ENCODE measurements around the gene PTPRT. TPM values are rescaled to one million over a fixed set of nuclear protein-coding genes. Genes with fewer than 3 reads are reported as not detected.

PTPRT gene
- total and polyA plus RNA-seq, 2 of the 4 experiments (the other 2 are of a cell fraction): not detected

DNA sequence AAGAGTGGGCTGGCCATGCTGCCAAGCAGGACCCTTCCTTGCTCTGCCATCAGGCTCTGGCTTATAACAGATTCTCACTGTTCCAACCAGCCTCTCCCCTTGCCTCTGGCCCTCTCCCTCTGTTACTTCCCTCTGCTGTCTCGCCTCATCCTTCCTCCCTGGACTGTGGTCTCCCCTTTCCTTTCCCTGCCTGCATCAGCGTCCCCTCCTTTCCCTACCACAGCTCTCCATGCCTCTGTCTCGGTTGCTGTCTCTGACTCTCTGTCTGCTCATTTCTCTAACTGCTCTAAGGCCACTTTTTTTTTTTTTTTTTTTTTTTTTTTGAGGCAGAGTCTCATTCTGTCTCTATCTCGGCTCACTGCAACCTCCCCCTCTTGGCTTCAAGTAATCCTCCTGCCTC, 173.4 kb downstream of the PTPRT start:
- dilution Hi-C loops (cut with HindIII; ENCODE audit: low sequenced_read_pairs, unreplicated experiment): no loop called here
- WGBS, 2 experiments (ENCODE audit: extremely low coverage in 2 of 2, insufficient read length in 1 of 2): 17% methylated on average over 3 of the region's 4 CpGs; no CpG with 5 or more reads in 1 of the 2 experiments

More for the DNA sequence above, 173.4 kb downstream of the PTPRT start:
- CTCF ChIA-PET: no interaction called here
- no peak for DNase-seq
- no peak overlapping the region for H2AK5ac ChIP-seq (ENCODE audit: low read depth, low read length)
- no peak overlapping the region for H3K27ac ChIP-seq (ENCODE audit: insufficient read depth, low read length)
- no peak overlapping the region for H3K4ac ChIP-seq (ENCODE audit: low read depth, low read length)
- H2AK9ac ChIP-seq (replicated peaks; ENCODE audit: low read depth, low read length, poor library complexity): no peak overlapping the region
- no peak overlapping the region for H3K23ac ChIP-seq (ENCODE audit: low read depth, low read length)
- H2BK5ac ChIP-seq (ENCODE audit: low read depth, low read length, poor library complexity, severe bottlenecking): no peak overlapping the region
- H3K27me3 ChIP-seq (ENCODE audit: control insufficient read depth, insufficient read depth, low read length): no peaks in the 10 kb centered on the region
- no peak overlapping the region for H3K4me2 ChIP-seq (ENCODE audit: low read depth, low read length)
- H4K5ac ChIP-seq (ENCODE audit: low read depth, low read length): no peak overlapping the region
- no peak overlapping the region for H4K91ac ChIP-seq (ENCODE audit: insufficient read depth, low read depth, low read length)
- peaks cover 25% of the 10 kb centered on the region for H3K9me3 ChIP-seq (ENCODE audit: control insufficient read depth, insufficient read depth, low read length)
- H3K14ac ChIP-seq (replicated peaks; ENCODE audit: low read depth, low read length): no peak overlapping the region
- no peak overlapping the region for H2AFZ ChIP-seq (replicated peaks; ENCODE audit: low read length, poor library complexity)
- no peak for ATAC-seq (ENCODE audit: low read depth)
- no peak overlapping the region for H3K18ac ChIP-seq (ENCODE audit: low read depth, low read length)
- no peaks in the 10 kb centered on the region for H3K79me1 ChIP-seq (ENCODE audit: low read depth in 1 of 2, low read length in 2 of 2)
- in situ Hi-C loops (cut with MboI; ENCODE audit: low sequenced_read_pairs) (no loop called here), intact Hi-C loops (cut with micrococcal nuclease) (no loop called here)
- BruUV-seq (replicated peaks): no TSS peak
- H3K36me3 ChIP-seq (ENCODE audit: control insufficient read depth, insufficient read depth, low read length): no peaks in the 10 kb centered on the region
- no peaks in the 10 kb centered on the region for H3K4me1 ChIP-seq (ENCODE audit: control insufficient read depth, insufficient read depth, low read length)
- no peak overlapping the region for H4K8ac ChIP-seq (ENCODE audit: low read depth in 2 of 2, low read length in 2 of 2)
- POLR2A ChIA-PET (ENCODE audit: unreplicated experiment): no interaction called here
- no peak overlapping the region for H2BK20ac ChIP-seq (ENCODE audit: low read depth, low read length)
- no peak overlapping the region for H2BK15ac ChIP-seq (ENCODE audit: low read depth, low read length)
- no peaks in the 10 kb centered on the region for H4K20me1 ChIP-seq (ENCODE audit: insufficient read depth, low read length)
- no peak overlapping the region for H3K9ac ChIP-seq (ENCODE audit: low read depth, low read length)
- H3K4me3 ChIP-seq (ENCODE audit: insufficient read depth, low read depth, low read length): no peak overlapping the region
- no peak overlapping the region for H3K56ac ChIP-seq (ENCODE audit: extremely low read depth, insufficient read depth, low read length)
- TF ChIP-seq, protein P1, sequence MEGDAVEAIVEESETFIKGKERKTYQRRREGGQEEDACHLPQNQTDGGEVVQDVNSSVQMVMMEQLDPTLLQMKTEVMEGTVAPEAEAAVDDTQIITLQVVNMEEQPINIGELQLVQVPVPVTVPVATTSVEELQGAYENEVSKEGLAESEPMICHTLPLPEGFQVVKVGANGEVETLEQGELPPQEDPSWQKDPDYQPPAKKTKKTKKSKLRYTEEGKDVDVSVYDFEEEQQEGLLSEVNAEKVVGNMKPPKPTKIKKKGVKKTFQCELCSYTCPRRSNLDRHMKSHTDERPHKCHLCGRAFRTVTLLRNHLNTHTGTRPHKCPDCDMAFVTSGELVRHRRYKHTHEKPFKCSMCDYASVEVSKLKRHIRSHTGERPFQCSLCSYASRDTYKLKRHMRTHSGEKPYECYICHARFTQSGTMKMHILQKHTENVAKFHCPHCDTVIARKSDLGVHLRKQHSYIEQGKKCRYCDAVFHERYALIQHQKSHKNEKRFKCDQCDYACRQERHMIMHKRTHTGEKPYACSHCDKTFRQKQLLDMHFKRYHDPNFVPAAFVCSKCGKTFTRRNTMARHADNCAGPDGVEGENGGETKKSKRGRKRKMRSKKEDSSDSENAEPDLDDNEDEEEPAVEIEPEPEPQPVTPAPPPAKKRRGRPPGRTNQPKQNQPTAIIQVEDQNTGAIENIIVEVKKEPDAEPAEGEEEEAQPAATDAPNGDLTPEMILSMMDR (conservative IDR thresholded peaks at IDR 0.05; ENCODE audit: low read depth, low read length): no peak
- TF ChIP-seq FOS (IDR thresholded peaks at IDR 0.05; ENCODE audit: low read depth, low read length): no peak
- no peak for TF ChIP-seq RAD21 (IDR thresholded peaks at IDR 0.05; ENCODE audit: low read length)
- no peak for TF ChIP-seq NFE2L2 (IDR thresholded peaks at IDR 0.05; ENCODE audit: low read depth, low read length)
- H3K9me1 ChIP-seq (ENCODE audit: insufficient read depth, low read length): no peaks in the 10 kb centered on the region
- H2BK120ac ChIP-seq (ENCODE audit: low read depth, low read length): no peak overlapping the region

All from IMR-90 (cell line).